ENCODE results near the gene SEL1L2.

SEL1L2 gene

GRCh38 chr20:13858871-13859270 lies 131.5 kb downstream of the SEL1L2 start:
- DNase-seq: no peak

- no peak for DNase-seq
Observed at GRCh38 chr20:13858439-13858838, 132.0 kb downstream of the SEL1L2 start.

- DNase-seq: no peak
Observed at GRCh38 chr20:13857961-13858360, 132.5 kb downstream of the SEL1L2 start.

GRCh38 chr20:13857304-13857703 lies 133.1 kb downstream of the SEL1L2 start:
- DNase-seq: no peak

GRCh38 chr20:13856354-13856753 lies 134.1 kb downstream of the SEL1L2 start:
- no peak for DNase-seq

- DNase-seq: no peak
Observed at GRCh38 chr20:13855613-13856012, 134.8 kb downstream of the SEL1L2 start.

GRCh38 chr20:13852306-13852705 lies 138.1 kb downstream of the SEL1L2 start:
- no peak for DNase-seq

GRCh38 chr20:13851279-13851678 lies 139.1 kb downstream of the SEL1L2 start:
- no peak for DNase-seq

- no peak for DNase-seq
Observed at GRCh38 chr20:13844296-13844695, 146.1 kb downstream of the SEL1L2 start.

GRCh38 chr20:13841206-13841605 lies 149.2 kb downstream of the SEL1L2 start:
- DNase-seq: no peak

- DNase-seq: no peak
Observed at GRCh38 chr20:13840093-13840465, 150.3 kb downstream of the SEL1L2 start.

- DNase-seq: peak; percentile 16
Observed at GRCh38 chr20:13839421-13840092, 150.9 kb downstream of the SEL1L2 start.

GRCh38 chr20:13838664-13839063 lies 151.8 kb downstream of the SEL1L2 start:
- no peak for DNase-seq

- no peak for DNase-seq
Observed at GRCh38 chr20:13831476-13831875, 158.9 kb downstream of the SEL1L2 start.

- DNase-seq: no peak
Observed at GRCh38 chr20:13825465-13825864, 164.9 kb downstream of the SEL1L2 start.

GRCh38 chr20:13824459-13824858 lies 166.0 kb downstream of the SEL1L2 start:
- no peak for DNase-seq

- DNase-seq: no peak
Observed at GRCh38 chr20:13822459-13822858, 168.0 kb downstream of the SEL1L2 start.

GRCh38 chr20:13821876-13822275 lies 168.5 kb downstream of the SEL1L2 start:
- no peak for DNase-seq

- peak; percentile 22 for DNase-seq
Observed at GRCh38 chr20:13819885-13820645, 170.3 kb downstream of the SEL1L2 start.

- no peak for DNase-seq
Observed at GRCh38 chr20:13817342-13817741, 173.1 kb downstream of the SEL1L2 start.

GRCh38 chr20:13816757-13817156 lies 173.7 kb downstream of the SEL1L2 start:
- no peak for DNase-seq

GRCh38 chr20:13814672-13815071 lies 175.7 kb downstream of the SEL1L2 start:
- no peak for DNase-seq

GRCh38 chr20:13813910-13814309 lies 176.5 kb downstream of the SEL1L2 start:
- DNase-seq: no peak

GRCh38 chr20:13810446-13810845 lies 180.0 kb downstream of the SEL1L2 start:
- DNase-seq: no peak

- DNase-seq: no peak
Observed at GRCh38 chr20:13809855-13810254, 180.6 kb downstream of the SEL1L2 start.

Data from amniotic stem cell (primary cell).